GM19025 (cell line): Measurements from ENCODE around the gene FAM222A.

ENCODE experiments used
- ATAC-seq: cut with Tn5 transposase; IDR thresholded peaks from one replicate; pipeline ENCODE4 v1.9.1; 2021; ENCODE audit warnings: mild to moderate bottlenecking, low read depth, moderate library complexity; ENCODE audit not compliant: unreplicated experiment

The FAM222A gene

DNA sequence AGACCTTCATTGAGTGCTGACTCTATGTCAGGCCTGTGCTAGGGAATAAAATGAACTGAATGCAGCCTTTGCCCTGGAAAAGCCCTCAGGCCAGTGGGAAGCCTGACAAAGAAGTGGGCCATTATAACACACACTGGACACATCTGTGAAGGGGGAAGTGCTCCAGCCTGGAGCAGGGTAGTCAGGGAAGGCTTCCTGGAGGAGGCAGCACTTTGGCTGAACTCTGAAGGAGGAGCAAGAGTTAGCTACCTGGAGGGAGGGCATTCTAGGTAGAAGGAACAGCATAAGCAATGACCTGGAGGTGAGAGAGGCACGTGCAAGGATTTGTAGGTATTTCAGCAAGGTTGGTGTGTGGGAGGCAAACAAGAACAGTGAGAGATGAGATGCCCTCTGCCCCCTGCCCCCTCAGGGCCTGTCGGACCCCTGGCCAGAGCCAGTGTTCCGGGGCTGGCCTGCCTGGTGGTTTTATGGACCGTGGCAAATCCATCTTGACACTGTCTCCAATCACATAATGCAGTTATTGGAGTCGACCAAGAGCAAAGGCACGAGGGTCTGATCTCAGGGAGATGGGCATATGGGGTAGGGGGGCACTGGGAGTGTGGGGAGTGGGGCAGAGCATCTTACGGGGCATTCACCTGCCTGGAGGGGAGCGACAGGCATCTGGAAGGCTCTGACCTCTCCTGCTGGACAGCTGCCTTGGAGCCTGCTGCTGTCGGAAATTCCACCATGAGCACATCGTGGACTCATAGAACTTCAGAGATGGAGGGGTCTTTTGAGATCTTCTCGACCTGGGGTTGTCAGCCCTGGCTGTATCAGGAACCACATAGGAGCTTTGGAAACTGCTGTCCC is 2.7 kb upstream of the FAM222A start:
- ATAC-seq = no peak

DNA sequence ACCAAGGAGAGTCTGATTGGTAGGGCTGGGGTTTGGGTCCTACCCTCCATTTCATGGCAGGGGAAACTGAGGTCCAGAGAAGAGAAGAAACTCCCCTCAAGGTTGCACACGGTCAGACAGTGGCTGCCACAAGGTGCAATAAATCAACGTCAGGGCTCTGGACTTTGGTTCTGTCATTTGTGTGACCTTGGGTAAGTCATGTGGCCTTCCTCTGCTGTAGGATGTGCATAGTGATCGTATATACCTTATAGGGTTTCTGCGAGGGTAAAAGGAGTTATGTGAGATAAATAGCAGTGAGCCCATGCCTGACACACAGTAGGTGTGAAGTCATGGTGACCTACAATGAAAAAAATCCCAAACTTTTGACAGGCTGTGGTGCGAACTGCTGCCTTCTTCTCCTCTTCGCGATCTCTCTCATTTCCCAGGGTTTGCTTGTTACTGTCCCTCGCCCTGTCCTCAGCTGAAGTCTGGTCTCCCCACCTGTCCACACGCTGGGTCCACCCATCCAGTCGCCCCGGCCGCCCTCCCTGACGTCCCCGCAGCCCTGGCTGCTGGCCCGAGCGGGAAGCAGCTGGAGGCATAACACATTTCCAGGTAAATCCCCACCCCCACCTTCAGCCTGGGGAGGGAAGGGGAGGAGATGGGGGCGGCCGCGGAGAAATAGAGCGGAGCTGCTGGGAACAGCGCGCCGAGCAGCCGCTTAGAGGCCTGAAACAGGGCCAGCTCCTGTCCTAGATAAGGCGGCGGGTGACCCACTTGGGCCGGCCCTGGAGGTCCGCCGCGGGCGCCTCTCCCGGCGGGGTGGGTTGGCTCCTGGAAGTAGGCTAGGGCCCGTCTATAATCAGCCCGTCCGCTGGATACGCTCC is 1.8 kb upstream of the FAM222A start:
- ATAC-seq = no peak

- ATAC-seq = peak; percentile 16
Measured at GRCh38 chr12:109714141-109714912, 702 bp downstream of the FAM222A start.

DNA sequence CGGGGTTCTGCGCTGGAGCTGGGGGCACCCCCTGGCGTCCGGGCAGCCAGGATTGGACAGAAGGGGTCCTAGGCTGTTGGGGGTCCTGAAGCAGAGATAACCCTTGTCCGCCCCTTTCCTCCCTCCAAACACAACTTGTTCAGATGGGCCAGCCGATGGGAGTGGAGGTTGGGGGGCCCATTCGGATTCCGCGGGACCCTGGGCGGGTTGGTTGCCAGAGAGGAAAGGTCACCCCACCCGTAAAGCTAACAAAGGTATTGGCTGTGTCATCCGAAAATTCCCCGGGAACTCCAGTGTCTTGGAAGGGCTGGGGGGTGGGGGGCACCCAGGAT is 1.3 kb downstream of the FAM222A start:
- no peak for ATAC-seq

- no peak for ATAC-seq
Measured at GRCh38 chr12:109715310-109716091, 1.9 kb downstream of the FAM222A start.

- ATAC-seq = no peak
Measured at GRCh38 chr12:109716092-109716479, 2.5 kb downstream of the FAM222A start.

DNA sequence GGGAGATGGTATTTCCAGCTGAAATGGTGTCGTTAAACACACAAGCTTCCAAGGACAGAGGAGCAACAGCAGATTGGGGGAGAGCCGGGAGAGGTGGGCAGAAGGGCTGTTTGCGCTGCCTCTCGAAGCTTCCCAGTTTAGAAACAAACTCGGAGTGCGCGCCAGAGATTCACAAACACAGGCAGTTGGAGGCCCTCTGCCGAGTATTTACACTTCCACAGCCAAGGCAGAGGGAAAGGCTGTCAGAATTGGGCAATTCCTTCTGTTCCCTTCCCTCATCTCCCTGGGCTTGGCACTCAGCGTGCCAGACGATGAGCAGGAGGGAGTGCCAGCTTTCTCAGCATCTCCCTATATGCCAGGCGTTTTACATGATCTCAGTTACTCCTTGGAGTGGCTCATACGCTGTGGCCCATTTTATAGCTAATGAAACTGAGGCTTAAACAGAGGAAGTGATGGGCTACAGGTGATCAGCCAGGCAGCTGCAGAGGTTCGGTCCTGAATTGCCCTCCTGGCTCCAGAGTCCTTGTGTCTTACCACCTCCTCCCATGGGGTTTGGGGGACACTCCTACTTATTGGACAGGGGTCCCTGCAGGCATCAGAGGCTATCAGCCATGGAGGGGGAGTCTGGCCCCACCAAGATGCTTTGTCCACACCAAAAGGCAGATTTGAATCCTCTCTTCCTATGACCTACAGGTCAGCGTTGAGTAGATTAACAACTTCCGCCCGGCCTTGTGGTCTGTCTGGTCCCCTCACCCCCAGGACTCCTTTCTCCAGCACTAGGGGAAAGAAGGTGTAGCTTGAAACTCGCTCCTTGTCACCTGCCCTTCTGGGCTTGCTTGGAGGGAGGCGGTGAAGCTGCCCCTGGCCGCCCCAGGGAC is 3.1 kb downstream of the FAM222A start:
- no peak for ATAC-seq

GRCh38 chr12:109717390-109718357 is 4.0 kb downstream of the FAM222A start:
- ATAC-seq = no peak

- ATAC-seq = no peak
Measured at GRCh38 chr12:109718390-109718789, 4.8 kb downstream of the FAM222A start.

DNA sequence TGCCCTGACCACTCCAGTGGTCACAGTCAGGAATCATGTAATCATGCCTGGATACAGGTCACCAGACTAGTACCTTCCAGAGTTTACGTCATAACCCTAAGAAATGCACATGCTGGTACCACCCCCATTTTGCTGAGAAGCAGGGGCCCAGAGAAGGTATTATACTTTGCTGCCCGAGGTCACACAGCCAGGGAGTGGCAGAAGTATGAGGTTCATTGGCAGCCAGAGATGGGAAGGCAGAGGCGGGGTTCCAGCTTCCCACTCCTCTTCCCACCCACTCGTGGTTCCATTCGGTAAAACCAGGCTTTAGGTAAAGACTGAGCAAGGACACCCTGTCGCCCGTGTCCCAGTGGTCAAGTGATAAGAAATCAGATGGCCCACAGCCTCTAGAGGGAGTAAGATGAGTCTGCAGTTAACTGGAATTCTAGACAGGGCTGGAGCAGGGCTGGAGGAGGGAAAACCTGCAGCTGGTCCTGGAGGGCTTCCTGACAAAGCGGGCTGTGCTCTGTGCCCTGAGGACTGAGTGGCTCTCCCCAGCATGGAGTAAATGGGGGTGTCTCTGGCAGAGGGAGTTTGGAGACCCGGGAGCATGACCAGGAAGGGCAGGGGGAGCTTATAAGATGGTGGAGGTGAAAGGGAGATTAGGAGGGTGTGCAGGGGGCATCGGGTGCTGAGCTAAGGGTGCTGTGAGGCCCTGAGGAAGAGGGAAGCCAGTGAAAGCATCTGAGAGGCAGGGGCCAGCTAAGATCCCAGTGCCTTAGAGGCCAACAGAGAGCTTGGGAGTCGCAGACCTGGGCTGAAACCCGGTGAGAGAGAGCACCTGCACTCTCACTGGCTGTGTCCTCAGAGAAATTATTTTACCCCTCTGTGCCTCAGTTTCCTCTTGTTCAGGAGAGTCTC is 5.7 kb downstream of the FAM222A start:
- ATAC-seq = no peak

DNA sequence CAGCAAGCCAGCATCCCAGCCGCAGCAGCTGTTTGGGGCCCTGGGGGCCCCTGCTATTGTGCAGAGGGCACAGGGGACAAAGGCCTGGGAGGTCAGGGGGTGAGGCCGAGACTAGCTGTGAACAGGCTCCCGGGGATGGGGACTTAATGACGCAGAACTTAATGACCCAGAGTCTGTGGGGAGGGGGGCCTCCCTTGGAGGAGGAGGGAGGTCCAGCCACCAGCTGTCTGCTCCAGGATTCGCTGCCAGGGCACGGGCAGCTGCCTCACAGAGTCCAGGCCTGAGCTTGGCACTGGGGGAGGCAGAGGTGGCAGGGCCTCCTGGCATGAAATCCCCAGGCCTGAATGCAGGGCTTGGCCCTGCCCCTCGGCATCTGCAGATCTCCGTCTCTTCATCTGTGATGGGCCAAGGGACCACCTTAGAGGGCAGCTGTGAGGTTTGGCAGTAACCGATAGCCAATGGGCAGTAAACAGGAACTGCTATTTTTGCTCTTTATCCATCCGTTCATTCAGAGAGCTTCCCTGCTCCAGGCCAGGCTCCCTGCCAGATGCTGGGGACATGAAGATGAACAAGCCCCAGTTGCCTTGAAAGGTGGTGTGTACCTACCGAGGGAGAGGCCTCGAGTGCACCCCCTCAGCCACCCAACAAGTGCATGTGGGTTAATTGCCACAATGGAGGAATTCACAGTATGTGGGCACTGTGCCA is 6.7 kb downstream of the FAM222A start:
- ATAC-seq = no peak

- no peak for ATAC-seq
Measured at GRCh38 chr12:109720857-109721189, 7.2 kb downstream of the FAM222A start.

DNA sequence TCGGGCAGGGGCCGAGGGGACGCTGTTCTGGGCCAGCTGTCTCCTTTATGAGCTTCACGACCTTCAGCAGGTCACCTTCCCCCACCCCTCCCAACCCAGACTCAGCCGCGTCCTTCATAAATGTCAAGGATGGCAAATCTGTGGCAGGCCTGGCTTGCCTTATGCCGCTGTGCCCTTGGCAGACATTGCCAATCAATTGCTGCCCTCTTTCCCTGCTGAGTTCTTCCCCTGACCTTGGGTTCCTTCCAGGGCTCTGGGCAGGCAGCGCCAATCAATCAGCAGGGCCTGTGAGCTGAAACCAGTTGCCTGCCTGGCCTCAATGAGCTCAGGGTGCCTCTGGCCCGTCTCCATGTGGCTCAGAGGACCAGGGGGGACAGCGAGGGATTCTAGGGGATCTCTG is 7.7 kb downstream of the FAM222A start:
- ATAC-seq = no peak

DNA sequence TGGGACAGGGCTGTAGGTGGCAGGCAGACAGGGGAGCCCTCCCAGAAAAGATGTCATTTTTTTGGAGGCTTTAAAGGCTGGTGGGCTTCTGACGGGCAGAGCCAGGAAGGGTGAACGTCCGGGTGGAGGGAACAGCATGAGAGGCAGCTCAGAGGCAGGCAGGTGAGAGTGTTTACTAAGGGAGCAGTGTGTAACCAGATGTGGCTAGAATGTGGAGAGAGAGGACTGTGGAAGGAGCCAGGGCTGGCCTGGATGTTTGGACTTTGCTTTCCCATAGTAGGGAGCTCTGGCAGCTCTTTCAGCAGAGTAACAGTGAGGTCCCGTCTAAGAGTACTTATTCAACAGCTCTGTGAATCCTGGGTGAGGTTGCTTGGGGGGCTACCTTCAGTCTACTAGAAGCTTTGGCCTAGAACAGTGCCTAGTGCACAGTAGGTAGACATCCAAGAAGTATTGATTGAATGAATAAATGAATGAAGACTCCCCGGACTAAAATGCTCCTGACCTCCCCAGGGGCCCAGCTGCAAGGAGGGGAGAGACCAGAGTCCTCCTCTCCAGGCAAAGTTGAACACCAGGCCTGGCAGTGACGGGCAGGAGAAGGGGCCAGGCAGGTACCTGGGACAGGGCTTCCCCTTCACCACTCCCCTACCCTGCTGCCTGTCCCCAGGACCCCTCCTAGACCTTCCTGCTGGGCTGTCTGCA is 8.5 kb downstream of the FAM222A start:
- ATAC-seq = no peak

DNA sequence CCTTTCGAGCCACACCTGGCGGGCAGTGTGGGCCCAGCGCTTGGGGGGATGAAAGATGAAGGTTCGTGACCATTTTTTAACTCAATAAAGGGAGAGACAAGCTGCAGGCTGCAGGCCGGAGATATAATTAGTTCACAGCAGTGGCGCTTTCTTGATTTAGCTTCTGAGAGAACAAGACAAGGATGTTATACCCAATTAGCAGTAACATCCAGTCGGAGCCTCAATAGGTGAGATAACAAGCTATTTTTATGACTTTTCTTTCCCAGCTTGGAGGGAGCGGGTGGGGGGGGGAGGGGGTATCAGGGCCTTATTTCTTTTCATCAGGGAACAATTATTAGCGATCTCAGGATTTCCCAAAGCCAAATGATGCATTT is 9.1 kb downstream of the FAM222A start:
- ATAC-seq = no peak

DNA sequence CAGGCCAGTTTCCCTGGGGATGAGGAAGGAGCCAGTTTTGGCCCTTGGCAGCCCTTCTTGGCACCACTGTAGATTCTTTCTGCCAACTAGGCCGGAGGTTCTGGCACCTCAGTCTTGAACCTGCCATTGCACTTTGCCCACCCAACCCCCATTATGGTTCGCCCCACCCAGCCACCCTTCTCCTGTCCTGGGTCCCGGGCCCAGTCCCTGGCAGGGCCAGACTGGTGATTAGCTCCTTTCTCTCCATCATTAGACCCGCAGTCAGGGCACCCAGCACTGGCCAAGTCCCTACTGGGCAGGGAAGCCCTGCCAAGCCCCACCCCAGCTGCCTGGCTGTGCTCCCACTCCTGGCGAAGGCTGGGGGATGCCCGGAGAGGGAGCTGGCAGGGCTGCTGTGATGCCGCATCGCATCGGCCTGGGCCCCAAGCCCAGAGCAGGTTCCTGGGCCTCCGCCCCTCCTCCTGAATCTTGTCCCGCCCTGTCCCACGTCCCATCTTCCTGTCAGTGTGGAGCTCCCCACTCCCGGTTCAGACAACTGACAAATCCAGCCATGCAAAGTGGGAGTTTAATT is 9.8 kb downstream of the FAM222A start:
- no peak for ATAC-seq
